A204.1 (cell line): ENCODE results near the gene ORM1.
"Not testable (repeated sequence)": the region's sequence is repeated elsewhere in the genome, so short reads cannot be mapped to it uniquely, and the experiment has no call there.

Experiments
- FAIRE-seq: peaks from 2 replicates; lab custom pipeline; 2012; peaks lifted over from hg19 to GRCh38; lab: Jason Lieb, UNC

Gene ORM1

DNA sequence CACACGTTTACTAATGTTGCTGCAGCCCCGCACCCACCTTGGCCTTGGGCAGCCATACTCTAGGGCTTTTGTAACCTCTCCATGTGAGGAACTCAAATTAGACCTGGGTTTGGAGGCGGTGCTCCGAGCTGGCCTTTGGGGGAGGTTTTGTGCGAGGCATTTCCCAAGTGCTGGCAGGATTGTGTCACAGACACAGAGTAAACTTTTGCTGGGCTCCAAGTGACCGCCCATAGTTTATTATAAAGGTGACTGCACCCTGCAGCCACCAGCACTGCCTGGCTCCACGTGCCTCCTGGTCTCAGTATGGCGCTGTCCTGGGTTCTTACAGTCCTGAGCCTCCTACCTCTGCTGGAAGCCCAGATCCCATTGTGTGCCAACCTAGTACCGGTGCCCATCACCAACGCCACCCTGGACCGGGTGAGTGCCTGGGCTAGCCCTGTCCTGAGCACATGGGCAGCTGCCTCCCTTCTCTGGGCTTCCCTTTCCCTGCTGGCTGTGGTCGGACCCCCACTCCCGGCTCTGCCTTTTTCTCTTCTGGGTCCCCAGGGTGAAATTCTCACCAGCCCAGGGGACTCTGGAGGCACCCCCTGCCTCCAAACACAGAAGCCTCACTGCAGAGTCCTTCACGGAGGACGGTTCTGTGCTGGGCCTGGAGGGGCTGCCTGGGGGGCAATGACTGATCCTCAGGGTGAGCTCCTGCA lies at the start of gene ORM1:
Gene ORM1 (plus strand): TSS at position 268 of the 701 bp plus-strand sequence. CDS start 36 bp downstream, at position 304.
- not testable (repeated sequence) for FAIRE-seq

DNA sequence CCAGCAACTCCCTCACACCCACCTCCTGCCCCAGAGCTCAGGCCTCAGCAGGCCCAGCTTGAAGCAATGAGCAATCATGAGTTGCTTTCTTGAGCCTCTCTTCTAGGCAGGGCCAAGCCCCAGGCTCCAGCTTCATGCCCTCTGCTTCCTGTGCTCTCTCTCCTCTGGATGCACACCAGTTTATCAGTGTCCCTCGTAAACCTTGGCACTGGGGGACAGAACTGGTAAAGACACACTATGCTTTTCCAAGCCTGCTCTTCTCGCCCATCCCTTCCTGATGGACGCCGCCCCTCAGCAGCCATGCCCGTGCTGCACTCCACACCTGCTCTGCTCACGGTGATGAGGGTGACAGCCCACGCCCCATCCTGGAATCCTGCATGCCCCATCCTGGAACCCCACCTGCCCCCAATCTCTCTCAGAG lies 49.4 kb upstream of the ORM1 start:
- no peak for FAIRE-seq

DNA sequence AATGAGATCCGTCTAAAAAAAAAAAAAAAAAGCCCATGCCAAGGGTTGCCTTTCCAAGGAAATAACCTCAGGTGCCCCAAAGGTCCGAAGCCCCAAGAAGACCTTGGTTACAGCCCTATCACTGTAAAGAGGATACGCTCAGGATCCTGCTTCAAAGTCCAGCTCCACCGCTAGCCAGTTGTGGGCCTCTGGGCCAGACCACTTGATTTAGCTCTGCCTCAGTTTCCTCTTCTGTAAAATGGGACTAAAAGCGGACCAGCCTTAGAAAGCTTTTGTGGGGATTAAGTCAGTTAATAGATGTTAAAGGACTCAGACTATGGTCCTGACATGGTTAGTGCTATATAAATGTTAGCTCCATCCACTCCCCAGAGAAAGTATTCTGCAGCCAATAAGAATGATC lies 48.7 kb upstream of the ORM1 start:
- no peak for FAIRE-seq

DNA sequence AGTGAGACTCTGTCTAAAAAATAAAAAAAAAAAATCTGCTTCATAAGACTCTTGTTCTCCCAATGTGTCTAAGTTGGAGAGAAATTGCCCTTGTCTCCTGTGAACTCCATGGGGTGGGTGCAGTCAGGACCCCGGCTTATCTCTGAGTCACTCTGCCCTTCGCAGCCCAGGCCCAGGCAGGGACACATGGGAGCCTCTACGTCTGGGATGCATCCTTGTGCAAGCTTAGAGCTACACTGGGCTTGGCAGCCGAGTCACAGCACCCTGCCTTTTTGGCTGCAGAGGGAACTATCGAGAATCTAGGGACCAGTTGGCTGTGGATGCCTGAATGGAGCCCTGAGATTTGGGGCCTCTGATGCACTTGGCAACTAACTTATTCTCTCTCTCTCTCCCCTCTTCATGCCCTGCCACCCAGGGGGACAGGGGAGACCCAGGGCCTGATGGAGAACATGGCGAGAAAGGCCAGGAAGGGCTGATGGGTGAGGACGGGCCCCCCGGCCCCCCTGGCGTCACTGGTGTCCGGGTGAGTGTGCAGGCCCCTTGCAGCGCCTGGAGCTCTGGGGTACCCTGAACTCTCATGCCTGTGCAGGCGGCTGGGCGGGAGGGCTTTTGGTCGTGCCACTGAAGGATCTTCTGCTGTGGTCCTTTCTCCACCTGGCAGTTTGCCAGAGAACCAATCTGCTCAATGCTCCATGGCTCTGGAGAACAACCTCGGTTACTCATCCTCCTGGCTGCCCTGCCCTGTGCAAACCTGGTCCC lies 47.5 kb upstream of the ORM1 start:
- no peak for FAIRE-seq

DNA sequence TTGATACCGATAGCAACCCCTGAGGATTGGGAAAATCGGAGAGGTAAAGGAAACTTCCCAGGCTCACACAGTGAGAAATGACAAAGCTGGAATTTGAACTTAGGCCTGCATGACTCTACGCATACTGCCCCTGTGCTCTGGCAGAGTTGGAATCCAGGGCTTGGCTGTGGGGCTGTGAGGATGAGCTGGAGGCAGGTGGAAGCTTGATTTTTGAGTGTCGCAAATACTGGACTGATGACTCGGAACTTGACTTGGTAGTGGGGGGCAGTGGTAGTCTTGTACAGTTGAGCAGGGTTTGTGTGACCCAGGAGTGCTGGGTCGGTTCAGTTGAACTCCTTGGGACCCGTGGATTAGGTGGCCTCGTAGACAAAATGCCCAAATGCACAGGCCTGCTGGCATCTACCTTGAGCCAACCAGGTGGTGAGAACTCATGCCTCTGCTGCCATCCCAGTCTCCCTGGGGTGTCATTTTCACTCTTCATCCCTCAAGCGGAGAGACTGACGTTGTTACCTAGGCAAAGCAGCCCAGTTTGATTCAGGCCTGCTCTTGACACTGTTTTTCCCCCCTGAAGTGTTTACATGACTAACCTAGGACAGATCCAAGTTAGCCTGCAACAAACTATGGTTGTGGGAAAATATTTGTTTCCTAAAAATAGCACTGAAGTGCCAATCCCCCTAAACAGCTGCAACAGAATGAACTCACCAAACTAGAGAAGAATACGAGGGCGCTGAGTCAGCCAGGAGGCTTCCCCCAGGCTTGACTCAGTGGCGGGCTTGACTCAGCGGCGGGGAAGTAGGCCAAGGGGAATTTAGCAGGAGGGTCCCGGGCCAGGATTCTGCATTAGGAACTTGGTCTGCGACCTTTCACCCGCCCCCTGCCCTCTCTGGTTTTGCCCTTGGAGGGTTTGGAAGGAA lies 45.7 kb upstream of the ORM1 start:
- FAIRE-seq: no peak

DNA sequence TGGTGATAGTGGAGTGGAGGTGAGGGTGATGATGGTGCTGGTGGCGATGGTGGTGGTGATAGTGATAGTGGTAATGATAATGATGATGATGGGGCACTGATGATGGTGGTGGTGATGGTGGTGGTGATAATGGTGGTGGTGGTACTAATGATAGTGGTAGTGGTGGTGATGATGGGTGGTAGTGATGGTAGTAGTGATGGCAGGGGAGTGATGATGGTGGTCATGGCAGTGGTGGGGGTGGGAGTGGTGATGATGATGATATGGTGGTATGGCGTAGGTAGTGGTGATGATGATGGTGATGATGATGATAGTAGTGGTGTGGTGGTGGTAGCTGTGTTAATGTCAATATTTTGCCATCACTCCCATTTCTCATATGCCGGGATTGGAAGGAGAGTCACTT lies 44.5 kb upstream of the ORM1 start:
- FAIRE-seq: no peak

DNA sequence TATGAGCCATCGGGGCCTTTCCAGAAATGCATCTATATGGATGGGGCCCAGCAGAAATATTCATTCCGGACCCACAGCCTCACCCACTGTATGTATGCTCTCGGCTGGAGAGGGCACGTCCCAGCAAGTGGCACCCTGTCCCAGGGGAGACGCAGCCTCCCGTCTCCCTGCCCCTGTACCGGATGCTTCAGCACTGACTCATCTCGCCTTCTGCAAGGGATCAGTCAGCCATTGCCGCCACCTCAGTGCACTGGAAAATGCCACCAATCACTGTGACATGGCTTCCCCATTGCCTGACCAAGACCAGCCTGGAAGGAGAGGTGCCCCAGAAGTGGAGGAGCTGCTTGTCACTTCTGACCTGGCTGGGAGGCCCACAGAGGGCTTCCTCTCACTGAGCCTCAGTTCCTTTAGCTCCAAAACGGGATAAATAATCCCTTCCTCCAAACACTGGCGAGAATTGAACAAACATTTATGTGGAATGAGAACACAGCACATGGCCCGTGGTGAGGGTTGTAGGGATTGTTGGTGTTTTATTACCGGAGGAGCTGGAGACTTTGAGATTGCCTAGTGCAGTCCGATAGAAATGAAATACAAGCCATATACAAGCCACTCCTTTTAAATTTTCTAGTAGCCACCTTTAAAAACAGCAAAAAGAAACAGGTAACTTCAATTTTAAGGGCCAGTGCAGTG lies 43.9 kb upstream of the ORM1 start:
- FAIRE-seq: no peak

DNA sequence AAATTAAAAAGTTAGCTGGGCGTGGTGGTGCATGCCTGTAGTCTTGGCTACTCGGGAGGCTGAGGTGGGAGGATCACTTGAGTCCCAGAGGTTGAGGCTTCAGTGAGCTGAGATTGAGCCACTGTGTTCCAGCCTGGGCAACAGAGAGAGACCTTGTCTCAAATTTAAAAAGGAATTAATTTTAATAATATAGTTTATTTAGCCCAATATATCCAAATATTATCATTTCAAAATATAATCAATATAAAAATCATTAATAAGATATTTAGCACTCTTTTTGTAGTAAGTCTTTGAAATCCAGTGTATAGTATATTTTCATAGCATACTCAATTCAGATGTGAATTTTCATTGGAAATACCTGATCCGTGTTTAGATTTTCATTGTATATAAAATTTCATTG lies 43.2 kb upstream of the ORM1 start:
- FAIRE-seq: peak; percentile 35

DNA sequence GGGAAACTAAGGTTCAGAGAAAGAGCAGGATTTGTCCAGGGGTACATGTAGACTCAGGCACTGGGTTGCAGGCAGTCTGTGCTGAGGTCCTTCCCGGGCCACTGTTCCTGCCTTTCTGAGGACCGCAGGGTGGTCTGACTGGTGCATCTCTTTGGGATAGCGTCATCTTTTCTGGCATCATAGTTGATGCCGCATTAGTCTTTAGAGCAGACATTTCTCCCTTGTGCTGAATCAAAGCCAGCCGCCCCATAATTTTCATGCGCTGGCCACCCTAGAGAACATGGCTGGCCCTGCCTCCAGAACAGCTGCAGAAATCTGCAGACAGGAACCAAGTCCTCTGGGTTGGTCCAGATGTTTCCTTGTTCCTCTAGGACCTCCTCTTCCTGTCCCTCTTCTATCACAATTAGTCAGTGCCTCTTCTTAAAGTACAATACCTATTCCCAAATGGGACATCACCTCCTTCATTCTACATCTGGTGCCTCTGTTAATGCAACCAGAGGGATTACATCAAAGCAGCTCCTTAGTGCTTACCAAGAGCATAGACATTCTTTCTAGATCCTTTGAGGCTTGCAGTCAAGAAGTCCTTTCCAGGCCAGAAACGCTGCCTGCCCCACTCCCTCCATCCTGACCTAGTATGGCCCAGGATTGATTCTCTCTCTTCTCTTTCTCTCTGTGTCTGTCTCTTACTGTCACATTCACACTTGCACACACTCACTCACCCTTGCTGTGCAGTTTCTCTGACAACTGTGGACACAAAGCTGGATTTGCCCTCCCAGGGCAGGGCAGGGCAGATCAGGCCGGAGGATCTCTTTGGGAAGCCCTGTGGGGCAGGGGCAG lies 42.0 kb upstream of the ORM1 start:
- no peak for FAIRE-seq

DNA sequence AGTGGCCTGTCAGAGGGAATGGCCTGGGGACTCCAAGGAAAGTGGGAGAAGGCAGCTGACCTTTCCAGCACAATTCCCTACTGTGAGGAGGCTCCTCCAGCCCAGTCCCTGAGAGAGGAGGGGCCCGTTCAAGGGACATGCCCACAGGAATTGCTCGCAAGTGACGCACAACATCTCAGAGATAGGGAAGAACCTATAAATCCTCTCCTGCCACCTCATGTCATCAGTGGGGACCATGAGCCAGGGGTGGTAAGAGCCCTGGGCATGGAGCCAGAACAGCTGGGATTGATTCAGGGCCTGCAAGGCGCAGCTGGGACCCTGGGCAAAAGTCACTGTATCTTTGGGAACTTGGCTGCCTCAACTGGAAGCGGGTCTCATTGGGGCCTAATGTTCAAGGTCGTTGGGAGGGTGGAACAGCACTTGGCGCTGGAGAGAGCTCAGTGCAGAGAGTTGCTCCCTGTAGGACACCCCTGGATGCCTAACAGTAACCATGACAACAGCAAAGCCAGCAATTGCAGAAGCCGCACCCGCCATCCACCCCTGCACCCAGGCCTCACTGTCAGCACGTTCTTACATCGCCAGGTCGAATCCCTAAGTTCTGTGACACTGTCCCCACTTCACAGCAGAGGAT lies 41.3 kb upstream of the ORM1 start:
- no peak for FAIRE-seq

DNA sequence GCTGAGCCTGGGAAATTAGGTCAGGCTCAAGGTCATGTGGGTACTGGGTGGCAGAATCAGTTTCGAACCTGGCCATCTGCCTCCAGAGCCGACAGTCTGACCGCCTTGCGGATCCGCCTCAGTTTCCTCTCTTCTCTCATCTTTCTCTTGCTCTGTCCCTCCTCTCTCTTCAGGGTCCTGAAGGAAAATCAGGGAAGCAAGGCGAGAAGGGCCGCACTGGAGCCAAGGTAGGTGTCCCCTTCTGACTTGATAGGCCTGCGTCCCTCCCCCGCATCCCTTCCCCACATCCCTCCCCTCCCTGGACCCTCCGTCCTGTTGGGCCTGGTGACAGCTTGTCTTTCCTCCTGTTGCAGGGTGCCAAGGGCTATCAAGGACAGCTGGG lies 40.8 kb upstream of the ORM1 start:
- FAIRE-seq: no peak

DNA sequence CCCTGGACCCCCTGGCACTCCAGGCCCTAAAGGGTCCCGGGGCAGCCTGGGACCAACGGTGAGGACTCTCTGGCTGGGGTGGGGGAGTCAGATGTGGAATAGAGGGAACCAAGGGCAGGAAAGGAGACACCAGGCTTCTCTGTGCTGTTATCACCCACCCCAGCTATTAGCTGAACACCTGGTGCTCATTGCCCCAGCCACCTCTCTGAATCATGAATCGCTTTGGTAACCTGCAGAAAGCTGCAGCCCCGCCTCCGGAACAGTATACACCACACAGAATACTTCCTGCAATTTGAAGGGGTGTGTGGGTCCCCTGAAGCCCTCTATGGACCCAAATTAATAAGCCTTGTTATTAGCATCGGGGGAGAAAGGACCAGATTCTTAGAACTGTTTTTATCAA lies 40.4 kb upstream of the ORM1 start:
- FAIRE-seq: no peak

DNA sequence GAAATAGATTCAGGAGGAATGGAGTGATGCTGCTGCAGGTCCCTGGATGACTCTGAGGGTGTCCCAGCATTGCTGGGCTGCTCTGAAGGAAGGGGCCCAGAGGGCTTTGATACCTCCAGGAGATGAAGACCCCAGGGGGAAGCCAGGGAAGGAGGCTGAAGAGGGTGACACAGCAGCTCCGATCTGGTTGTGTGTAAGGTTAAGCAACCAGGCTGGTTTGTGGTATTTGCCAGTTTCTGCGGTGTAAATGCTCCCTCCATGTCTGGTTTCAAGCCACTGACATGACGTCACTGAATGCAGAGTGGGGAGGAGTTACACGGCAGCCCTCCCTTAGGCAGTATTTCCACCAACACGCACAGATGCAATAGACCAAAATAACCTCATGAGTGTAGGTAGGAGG lies 40.0 kb upstream of the ORM1 start:
- no peak for FAIRE-seq

DNA sequence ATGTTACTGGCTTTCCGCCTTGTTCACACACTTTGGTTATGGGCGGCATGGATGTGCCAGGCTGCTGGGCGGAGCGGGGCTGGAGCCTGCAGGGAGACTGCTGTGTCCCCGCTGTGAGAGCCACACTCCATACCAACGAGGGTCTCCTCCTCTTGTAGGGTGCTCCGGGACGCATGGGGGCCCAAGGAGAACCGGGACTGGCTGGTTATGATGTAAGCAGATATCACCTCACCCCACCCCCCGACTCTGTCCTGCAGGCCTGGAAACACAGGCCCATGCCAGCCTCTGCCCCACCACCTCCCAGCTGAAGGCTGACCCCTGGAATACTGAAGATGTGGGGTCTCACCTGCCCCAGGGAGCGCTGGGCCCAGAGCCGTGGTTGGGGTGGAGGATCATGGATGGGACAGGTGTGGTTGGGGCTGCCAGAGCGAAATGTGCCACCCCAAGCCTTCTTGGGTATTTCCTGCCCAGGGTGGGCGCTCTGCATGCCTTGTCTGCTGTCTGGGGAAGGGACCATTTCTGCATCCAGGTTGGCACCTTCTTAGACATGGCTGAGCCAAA lies 39.3 kb upstream of the ORM1 start:
- no peak for FAIRE-seq

DNA sequence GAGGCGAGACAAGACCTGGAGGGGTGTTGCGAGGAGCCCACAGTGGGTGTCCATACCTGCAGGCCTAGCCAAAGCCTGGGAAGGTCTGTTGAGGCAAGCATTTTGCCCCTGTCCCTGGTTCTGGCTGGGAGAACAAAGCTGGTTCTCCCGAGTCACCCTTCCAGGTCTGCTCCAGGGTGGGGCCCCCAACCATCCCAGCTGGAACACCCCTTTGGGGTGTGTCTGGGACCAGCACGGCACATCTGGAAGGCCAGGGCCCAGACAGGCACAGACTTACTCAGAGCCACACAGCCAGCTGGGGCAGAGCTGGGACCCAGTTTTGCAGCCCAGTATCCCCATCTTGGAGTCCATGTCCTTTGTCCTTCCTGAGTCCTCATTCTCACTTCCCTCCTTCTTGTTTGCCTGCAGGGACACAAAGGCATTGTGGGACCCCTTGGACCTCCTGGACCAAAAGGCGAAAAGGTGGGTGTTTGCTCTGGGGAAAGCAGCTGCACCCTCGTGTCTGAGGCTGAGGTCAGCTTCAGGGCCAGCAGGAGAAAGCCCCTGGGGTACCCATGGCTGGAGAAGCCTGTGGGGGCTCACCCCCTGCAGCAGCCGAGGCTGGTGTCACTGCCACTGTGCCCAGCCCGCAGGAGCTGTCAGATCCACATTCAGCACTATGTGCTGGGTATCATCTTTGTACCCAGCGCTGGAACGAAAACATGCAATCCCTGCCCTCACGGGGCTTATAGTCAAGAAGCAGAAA lies 38.4 kb upstream of the ORM1 start:
- FAIRE-seq: no peak

DNA sequence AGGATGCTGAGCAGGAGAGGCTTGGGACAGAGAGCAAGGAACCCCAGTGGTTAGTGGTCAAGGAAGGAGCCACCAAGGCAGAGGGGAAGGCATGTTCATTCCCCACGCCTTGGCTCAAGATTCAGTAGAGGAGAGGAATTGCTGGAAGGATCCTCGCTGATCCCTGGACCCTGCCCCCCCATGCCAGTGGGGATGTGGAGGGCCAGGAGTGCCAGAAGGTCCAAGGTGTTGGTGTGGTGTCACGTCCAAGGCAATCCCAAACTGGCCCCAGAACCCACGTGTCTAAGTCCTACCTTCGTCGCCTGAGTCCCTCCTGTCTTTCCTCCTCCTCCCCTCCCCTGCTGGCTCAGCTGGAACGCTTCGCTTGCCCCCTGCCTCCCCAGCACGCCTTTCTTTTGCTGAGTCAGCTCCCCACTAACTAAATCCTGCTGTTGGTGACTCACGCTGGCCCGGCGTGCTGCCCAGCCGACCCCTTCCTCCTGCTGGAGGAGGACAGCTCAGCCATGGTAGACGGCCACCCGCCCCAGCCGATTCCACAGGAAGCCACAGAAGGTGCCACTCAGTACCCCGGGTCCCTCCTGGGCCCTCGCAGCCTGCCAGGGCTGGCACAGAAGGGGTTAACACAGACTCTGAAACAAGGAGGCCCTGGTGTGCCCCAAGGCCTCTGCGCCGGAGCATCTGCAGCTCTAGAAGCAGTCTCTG lies 37.6 kb upstream of the ORM1 start:
- FAIRE-seq: no peak

DNA sequence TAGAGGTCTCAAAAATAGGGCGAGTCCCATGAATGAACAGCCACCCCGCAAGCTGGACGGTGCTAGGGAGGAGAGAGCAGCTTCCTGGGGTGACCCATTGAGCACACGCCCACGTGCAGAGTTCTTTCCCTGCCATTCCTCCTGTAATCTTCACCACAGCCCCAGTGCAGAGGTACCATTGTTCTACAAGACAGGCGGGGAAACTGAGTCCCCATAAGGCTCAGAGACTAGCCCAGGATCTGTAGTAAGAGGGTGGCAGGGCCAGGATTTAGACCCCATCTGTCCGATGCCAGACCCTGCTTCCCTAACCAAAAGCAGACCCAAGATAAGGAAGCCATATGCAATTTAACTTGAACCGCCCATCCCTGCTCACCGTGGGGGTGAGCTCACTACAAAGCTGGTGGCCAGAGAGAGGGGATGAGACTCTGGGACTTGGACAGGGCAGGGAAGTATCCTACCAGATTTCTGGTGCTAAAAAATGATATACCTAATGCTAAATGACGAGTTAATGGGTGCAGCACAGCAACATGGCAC lies 36.7 kb upstream of the ORM1 start:
- FAIRE-seq: no peak

DNA sequence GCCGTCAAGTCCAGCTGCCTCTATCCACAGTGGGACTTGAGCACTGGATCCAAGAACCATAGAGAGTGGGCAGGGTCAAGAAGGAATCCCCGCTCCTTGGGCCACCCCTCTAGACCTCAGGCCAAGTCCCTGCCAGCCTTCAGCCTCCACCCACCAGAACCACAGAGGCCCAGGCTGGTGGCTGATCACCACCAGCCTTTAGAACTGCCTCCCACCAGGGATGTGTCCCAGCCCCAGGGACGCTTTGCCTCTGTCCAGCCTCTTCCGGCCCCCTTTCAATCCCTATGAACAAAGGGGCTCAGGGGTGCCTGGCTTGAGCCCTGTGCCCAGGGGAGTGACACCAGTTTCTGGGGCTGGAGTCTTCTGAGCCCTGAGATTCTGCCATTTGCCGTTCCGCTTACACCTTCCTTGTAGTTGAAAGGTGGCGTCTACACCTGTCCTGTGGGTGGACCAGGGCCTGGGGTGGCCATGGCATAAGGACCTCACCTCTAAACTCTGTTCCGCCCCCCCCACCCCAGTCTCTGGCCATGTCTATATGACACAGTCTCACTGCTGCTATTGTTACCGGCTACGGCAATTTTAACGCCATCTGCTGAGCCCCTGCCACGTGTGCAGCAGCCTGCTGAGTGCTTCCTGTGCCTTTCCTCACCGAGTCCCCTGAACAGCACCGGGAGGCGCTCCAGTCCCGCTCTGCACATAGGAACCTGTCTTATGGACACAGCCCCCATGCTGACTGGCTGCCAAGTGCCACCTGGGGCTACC lies 35.7 kb upstream of the ORM1 start:
- no peak for FAIRE-seq
